ENCODE measurements around the gene PTH1R. TPM values are rescaled to one million over a fixed set of nuclear protein-coding genes. Genes with fewer than 3 reads are reported as not detected.
A peak's percentile ranks its signal among the peaks of the same experiment; 100 is the strongest.

Gene PTH1R
- total RNA-seq, 2 donors from 2014 or later = 1.3 to 10.8 TPM

- peak overlapping the region; percentile 53 for H3K4me3 ChIP-seq
- intact Hi-C loops (cut with DNase I) = no loop called here
- H3K4me1 ChIP-seq (replicated peaks) = no peaks in the 10 kb centered on the region
- H3K27ac ChIP-seq = peak overlapping the region; percentile 77 to 79
- under 1% methylated on average over 45 of the region's 53 CpGs for WGBS
- TF ChIP-seq CTCF (IDR thresholded peaks at IDR 0.05) (peak in 3 of 4 experiments; percentile 63 to 67 (median 64)), POLR2A (IDR thresholded peaks at IDR 0.05) (no peak)
- no peaks in the 10 kb centered on the region for H3K36me3 ChIP-seq
- peak; percentile 72 for DNase-seq (ENCODE audit: low spot score)
- H3K27me3 ChIP-seq (replicated peaks; ENCODE audit: insufficient read depth) = no peaks in the 10 kb centered on the region
- H3K9me3 ChIP-seq = no peaks in the 10 kb centered on the region
These were observed 31.5 kb upstream of the PTH1R start for GRCh38 chr3:46845860-46846623.

- peak overlapping the region; percentile 77 to 79 for H3K27ac ChIP-seq
- DNase-seq (ENCODE audit: low spot score) = no peak
- no peak for TF ChIP-seq POLR2AphosphoS5 (IDR thresholded peaks at IDR 0.05)
- no peak for TF ChIP-seq CTCF (IDR thresholded peaks at IDR 0.05)
- no peak for TF ChIP-seq POLR2A (IDR thresholded peaks at IDR 0.05)
- H3K36me3 ChIP-seq = no peaks in the 10 kb centered on the region
- no peaks in the 10 kb centered on the region for H3K4me1 ChIP-seq (replicated peaks)
- H3K4me3 ChIP-seq = no peak overlapping the region
- intact Hi-C loops (cut with DNase I) = no loop called here
- WGBS = 90% methylated on average over 9 of the region's 9 CpGs
- no peaks in the 10 kb centered on the region for H3K27me3 ChIP-seq (replicated peaks; ENCODE audit: insufficient read depth)
- H3K9me3 ChIP-seq = no peaks in the 10 kb centered on the region
These were observed 30.6 kb upstream of the PTH1R start for GRCh38 chr3:46846624-46847542.

GRCh38 chr3:46847744-46848143 is 29.8 kb upstream of the PTH1R start:
- Histone ChIP-seq H3K4me3 (no peak overlapping the region), H3K36me3 (no peaks in the 10 kb centered on the region), H3K9me3 (no peaks in the 10 kb centered on the region), H3K27me3 (replicated peaks; ENCODE audit: insufficient read depth) (no peaks in the 10 kb centered on the region), H3K4me1 (replicated peaks) (no peaks in the 10 kb centered on the region), H3K27ac (no peak overlapping the region)
- 91% methylated on average over 5 of the region's 5 CpGs for WGBS
- no peak for DNase-seq (ENCODE audit: low spot score)
- TF ChIP-seq CTCF (IDR thresholded peaks at IDR 0.05) (no peak), POLR2AphosphoS5 (IDR thresholded peaks at IDR 0.05) (no peak), POLR2A (IDR thresholded peaks at IDR 0.05) (no peak)
- intact Hi-C loops (cut with DNase I) = no loop called here

DNA sequence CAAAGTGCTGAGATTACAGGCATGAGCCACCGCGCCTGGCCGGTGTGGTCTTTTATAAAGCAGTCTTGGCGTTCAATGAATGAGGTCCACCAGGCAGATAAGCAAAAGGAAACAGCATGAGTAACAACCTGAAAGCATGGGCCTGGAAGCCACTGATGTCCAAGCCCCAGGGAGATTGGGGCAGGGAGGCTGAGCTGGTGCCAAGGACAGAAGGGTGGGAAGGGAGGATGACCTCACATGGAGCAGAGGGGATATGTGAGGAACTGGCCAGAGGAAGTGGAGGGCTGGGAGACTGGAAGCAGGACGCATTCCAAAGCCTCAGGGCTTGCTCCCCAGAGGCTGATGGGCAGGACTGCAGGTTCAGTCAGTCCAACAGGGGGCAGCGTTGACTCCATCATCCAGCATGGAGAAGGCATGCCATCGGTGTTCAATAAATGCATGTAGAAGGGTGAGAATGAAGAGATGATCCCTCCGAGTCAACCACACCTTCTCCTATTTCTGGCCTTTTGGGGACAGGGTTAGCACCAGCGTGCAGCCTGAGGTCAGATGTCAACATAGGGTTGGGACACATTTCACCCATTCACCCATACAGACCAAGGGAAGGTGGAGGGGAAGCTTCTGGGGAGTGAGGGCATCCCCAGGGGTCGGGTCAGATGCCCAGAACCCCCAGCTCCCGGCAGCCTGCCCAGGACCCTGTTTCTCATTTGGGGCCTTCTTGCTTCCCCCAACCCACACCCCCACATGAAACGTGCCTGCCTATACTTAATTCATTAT is 29.1 kb upstream of the PTH1R start:
- Histone ChIP-seq H3K4me3 (no peak overlapping the region), H3K27me3 (replicated peaks; ENCODE audit: insufficient read depth) (no peaks in the 10 kb centered on the region), H3K36me3 (no peaks in the 10 kb centered on the region), H3K27ac (no peak overlapping the region), H3K9me3 (no peaks in the 10 kb centered on the region), H3K4me1 (replicated peaks) (no peaks in the 10 kb centered on the region)
- DNase-seq (ENCODE audit: low spot score) = no peak
- intact Hi-C loops (cut with DNase I) = no loop called here
- 79% methylated on average over 12 of the region's 12 CpGs for WGBS
- TF ChIP-seq POLR2AphosphoS5 (IDR thresholded peaks at IDR 0.05) (no peak), POLR2A (IDR thresholded peaks at IDR 0.05) (no peak), CTCF (IDR thresholded peaks at IDR 0.05) (no peak)

Data from prostate gland (tissue), 2 donors.